LNCaP clone FGC (cell line): ENCODE measurements around the gene HARS2.
"Not testable (repeated sequence)": the region's sequence is repeated elsewhere in the genome, so short reads cannot be mapped to it uniquely, and the experiment has no call there.

ENCODE experiments used
- DNase-seq: peaks from one replicate; pipeline ENCODE4 v3.0.0-alpha.2; 2011; ENCODE audit warnings: low read depth
- H3K4me3 ChIP-seq: 2 replicates; pipeline ENCODE4 v1.5.1; 2011; ENCODE audit warnings: mild to moderate bottlenecking, low read depth, low read length, control low read depth
- CTCF ChIP-seq: IDR thresholded peaks from 2 replicates; pipeline ENCODE4 v1.5.1; 2012; ENCODE audit warnings: mild to moderate bottlenecking; ENCODE audit not compliant: control insufficient read depth, insufficient read depth; ENCODE audit errors: extremely low read depth

HARS2 gene

GRCh38 chr5:140690941-140691924 lies at the start of gene HARS2, which contains the start of gene HARS1:
HARS2 (plus strand) TSS chr5:140691455; CDS start chr5:140691649, 194 bp downstream.
HARS1 (minus strand) TSS chr5:140691370; CDS start chr5:140691304, 66 bp downstream.
- H3K4me3 ChIP-seq, result peak within 1 kb of the TSS; percentile 98
- DNase-seq, result peak; percentile 94
- no peak for TF ChIP-seq CTCF

- no peak overlapping the region for H3K4me3 ChIP-seq
- no peak for DNase-seq
- TF ChIP-seq CTCF, result no peak
These were observed 49.5 kb upstream of the HARS2 start for GRCh38 chr5:140641716-140642115.

- DNase-seq, result no peak
- no peak for TF ChIP-seq CTCF
- no peak overlapping the region for H3K4me3 ChIP-seq
These were observed 48.5 kb upstream of the HARS2 start for GRCh38 chr5:140642718-140643117.

- TF ChIP-seq CTCF, result no peak
- DNase-seq, result no peak
- H3K4me3 ChIP-seq, result peak overlapping the region; percentile 99
These were observed 44.2 kb upstream of the HARS2 start for GRCh38 chr5:140647042-140647419.

- no peak for DNase-seq
- TF ChIP-seq CTCF, result no peak
- H3K4me3 ChIP-seq, result no peak overlapping the region
These were observed 32.4 kb upstream of the HARS2 start for GRCh38 chr5:140658870-140659269.

- DNase-seq, result not testable (repeated sequence)
These were observed 30.9 kb upstream of the HARS2 start for GRCh38 chr5:140660371-140660770.

GRCh38 chr5:140664030-140664358 lies 27.3 kb upstream of the HARS2 start:
- DNase-seq, result no peak
- peak overlapping the region; percentile 74 for H3K4me3 ChIP-seq
- no peak for TF ChIP-seq CTCF

More at GRCh38 chr5:140660371-140660770, 30.9 kb upstream of the HARS2 start:
- H3K4me3 ChIP-seq, result not testable (repeated sequence)
